Activated T-cell treated with anti-CD3 and anti-CD28 coated beads for 48 hours (primary cell): ENCODE measurements around the gene ATP2B1.

Experiments
- DNase-seq: peaks from one replicate; pipeline ENCODE4 v3.0.0-alpha.2; 2020; ENCODE audit warnings: low read depth

Gene ATP2B1

DNA sequence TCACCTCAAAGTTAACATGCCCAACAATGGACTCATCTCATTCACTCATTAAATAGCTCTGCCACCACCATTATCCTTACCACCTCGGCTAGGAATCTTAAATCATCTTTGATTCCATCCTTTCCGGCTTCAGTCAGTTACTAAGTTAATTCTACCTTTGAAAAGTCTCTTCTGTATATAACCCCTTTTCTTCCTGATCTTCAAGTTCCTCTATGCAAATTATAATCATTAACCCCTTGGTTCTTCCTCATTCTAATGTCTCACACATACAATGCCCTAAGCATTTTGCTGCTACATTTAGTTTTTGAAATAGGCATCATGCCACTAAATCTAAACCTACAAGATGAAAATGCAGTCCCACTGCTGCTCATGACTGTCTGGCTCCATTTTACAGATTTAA lies 51.6 kb downstream of the ATP2B1 start:
- no peak for DNase-seq

DNA sequence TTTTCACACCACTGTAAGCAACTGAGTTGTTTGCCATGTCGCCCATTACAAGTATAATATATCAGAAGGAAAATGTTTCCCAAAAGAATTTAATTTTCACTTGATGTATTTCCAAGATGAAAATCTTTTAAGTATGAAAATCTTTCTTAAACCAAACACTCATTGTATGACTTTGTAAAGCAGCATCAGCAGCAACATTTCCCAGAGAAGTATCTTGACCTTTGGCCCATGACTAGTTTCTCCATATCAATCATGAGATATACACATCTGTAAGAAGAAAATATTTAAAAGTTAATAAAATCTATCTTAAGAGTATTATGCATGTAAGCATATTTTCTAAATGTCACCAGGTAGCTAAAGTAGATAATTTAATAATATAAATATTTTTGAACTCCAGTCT lies 52.8 kb downstream of the ATP2B1 start:
- DNase-seq: no peak

DNA sequence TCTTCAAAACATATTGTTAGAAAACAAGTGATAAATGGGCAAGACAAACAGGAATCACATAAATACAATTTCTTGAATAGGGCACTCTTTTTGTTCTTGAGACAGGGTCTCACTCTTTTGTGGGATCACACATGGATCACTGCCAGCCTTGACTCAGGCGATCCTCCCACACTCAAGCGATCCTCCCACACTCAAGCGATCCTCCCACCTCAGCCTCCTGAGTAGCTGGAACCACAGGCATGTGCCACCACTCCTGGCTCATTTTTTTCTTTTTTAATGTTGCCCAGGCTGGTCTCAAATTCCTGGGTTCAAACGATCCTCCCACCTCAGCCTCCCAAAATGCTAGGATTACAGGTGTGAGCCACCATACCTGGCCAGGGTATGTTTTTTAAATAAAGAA lies 57.4 kb downstream of the ATP2B1 start:
- DNase-seq: no peak

DNA sequence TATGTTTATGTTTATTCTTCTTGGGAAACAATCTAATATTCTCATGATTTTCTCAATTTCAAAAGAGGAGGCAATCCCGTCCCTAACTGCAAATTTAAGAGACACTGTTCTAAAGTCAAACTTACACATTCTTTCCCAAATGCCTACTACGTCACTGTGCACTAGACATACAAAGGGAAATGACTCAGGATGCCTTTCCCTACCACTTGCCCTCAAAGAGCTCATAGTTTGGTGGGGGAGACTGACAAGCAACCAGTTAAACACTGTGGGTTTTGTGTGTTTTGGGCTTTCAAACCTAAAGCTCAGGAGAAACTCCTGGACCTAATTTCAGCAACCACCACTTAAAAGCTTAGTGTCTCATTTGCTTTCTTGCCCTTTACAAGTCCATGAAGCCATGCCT lies 58.4 kb downstream of the ATP2B1 start:
- DNase-seq: no peak

GRCh38 chr12:89649820-89650219 lies 58.8 kb downstream of the ATP2B1 start:
- no peak for DNase-seq

DNA sequence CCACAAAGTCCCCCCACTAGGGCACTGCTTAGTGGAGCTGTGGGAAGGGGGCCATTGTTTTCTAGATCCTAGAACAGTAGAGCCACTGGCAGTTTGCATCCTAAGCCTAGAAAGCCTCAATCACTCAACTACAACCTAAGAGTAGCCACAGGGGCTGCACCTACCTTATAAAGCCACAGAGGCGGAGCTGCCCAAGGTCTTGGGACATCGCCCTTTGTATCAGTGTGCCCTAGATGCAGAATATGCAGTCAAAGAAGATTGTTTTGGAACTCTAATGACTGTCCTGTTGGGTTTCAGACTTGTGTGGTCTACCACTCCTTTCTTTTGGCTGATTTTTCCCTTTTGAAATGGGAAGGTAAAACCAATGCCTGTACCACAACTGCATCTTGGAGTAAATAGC lies 59.5 kb downstream of the ATP2B1 start:
- DNase-seq: no peak

GRCh38 chr12:89648211-89648930 lies 60.3 kb downstream of the ATP2B1 start:
- DNase-seq: no peak

GRCh38 chr12:89645434-89645833 lies 63.2 kb downstream of the ATP2B1 start:
- DNase-seq: no peak

- DNase-seq: no peak
These were observed 65.7 kb downstream of the ATP2B1 start for GRCh38 chr12:89642959-89643358.

- no peak for DNase-seq
These were observed 71.9 kb downstream of the ATP2B1 start for GRCh38 chr12:89636776-89637160.

DNA sequence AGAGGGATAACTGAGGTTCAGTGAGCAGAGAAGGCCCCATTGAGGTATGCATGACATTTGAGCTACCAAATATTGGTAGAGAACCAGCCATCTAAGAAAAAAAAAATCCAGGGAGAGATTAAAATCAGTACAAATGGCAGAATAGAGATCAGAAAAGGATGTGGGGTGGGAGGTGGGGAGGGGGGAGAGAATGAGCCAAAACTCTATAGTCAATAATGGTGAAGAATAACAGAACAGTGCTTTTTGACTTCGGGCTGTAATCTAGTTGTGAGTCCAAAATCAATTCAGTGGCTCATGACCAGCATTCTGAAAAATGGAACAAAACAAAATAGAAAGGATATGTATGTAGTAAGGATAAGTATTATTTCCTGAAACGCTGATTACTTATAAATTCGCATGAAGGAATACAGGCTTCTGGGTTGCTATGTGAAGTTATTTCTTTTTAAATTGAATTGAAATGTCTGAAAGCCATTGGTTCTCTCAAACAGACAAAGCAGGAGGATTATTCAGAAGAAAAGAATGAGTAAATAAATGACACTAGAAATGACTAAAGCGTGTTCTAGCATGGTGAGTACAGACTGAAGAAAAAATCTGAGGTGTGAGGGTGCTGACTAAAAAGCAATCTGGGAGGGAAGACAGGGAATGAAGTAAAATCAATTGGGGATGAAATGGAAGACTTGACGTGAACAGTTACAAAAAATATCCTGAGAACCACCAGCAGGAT lies 72.4 kb downstream of the ATP2B1 start:
- DNase-seq: no peak

DNA sequence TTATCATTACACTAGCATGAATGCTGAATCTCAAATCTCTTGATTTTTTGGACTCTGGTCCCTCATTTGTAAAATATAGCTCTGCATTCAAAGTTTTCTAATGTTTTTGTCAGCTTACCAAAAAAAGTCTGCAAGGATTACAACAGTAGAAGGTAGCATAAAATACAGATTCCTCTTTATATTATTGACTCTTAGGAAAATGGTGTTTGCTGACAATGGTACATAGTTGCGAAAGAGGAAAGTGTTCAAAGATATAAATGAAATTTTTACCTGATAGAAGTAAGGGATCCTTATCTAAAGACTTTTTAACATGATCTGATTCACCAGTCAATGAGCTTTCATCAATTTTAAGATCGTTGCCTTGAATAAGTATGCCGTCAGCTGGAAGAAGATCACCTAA lies 74.1 kb downstream of the ATP2B1 start:
- no peak for DNase-seq

GRCh38 chr12:89632778-89633177 lies 75.9 kb downstream of the ATP2B1 start:
- no peak for DNase-seq

DNA sequence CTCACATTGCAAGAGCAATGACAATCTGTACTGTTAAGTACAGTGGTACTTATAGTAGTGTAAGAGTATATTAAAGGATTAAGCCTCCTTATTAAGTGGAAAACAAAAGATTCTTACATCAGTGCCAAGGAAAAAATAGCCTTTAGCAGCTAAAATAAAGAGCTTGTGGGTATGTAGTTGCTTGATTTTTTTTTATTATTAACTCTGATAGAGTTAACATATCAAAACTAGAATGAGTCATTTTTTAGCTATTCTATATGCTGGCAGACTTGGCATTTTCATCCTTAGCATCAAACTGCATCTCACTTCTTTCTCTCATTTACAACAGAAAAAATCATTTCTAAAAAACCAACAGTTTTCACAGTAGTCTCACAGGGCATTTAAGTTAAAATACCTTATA lies 86.5 kb downstream of the ATP2B1 start:
- DNase-seq: no peak

DNA sequence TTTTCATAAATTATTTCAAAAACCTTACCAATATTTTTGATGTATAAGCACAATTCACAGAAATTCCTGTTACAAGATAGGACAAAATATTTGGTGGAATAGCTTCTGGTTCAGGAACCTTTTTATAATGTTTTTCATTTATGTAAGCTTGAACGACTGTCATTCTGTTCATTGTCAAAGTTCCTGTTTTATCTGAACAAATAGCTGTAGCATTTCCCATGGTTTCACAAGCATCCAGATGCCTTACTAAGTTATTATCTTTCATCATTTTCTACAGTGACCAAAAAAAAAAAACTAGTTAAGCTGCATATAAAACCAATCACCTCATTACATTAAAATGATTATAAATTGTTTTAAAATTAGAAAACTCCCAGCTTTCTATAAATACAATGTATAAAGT lies 87.1 kb downstream of the ATP2B1 start:
- DNase-seq: no peak

DNA sequence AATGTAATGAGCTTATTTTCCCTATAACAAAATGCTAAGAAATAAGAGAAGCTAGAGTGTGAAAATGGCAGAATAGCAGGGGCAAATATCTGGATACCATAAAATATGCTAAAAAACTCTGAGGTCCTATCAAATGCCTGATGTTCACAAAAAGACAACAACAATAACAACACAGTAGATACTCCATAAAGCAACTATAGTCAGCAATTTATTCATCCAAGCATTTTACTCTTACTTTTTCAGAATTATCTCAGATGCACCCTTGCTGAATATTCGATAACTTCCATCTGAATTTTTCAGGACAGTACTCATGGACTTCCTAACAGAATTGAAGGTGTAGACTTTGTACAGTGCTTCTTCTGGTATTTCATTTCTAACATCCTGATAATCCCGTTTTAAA lies 88.9 kb downstream of the ATP2B1 start:
- no peak for DNase-seq

- DNase-seq: no peak
These were observed 90.3 kb downstream of the ATP2B1 start for GRCh38 chr12:89618113-89618862.

DNA sequence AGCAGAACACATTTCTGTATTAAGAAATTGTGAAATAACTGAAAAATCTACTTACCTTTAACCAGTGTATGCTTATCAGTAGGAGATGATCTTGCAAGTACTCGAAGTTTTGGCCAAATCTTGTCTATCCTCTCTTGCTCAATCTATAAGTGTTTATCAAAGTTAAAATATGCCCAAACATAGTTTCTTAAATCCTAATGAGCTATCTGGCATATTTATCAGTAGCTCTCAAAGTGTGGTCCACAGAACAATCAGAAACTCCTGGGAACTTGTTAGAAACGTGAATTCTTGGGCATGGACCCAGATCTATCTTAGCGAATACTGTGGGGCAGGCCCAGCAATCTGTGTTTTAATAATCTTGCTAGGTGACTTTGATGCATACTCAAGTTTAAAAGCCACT lies 98.3 kb downstream of the ATP2B1 start:
- DNase-seq: no peak

GRCh38 chr12:89603678-89604077 lies 105.0 kb downstream of the ATP2B1 start:
- DNase-seq: no peak

GRCh38 chr12:89597770-89598169 lies 110.9 kb downstream of the ATP2B1 start:
- DNase-seq: no peak

GRCh38 chr12:89597210-89597609 lies 111.4 kb downstream of the ATP2B1 start:
- DNase-seq: no peak

GRCh38 chr12:89593873-89594272 lies 114.8 kb downstream of the ATP2B1 start:
- no peak for DNase-seq

DNA sequence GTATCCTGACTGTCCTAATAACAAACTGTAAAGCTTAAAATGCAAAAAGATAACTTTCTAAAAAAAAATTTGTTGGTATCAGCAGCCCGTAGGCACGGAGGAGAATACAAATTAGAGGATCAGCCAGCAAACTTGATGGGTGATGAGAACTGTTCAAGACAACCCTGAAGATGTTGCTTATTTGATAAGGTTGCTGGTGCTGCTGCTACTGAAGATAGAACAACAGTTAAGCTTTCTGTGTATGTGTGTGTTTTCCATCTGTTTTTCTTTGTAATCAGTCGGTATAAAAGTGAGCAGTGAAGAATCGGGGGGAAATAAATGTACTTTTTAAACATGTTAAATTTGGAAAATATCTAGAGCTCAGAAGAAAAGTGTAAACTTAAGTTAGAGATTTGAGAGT lies 115.4 kb downstream of the ATP2B1 start:
- DNase-seq: no peak
